ENCODE data around the gene TNFSF4. TPM values are rescaled to one million over a fixed set of nuclear protein-coding genes. Genes with fewer than 3 reads are reported as not detected.

The TNFSF4 gene
- total and polyA plus RNA-seq, 2 of the 13 experiments (the other 11 are each of a cell fraction or from before 2014, with no cell fraction given): 2.4 to 7.9 TPM

DNA sequence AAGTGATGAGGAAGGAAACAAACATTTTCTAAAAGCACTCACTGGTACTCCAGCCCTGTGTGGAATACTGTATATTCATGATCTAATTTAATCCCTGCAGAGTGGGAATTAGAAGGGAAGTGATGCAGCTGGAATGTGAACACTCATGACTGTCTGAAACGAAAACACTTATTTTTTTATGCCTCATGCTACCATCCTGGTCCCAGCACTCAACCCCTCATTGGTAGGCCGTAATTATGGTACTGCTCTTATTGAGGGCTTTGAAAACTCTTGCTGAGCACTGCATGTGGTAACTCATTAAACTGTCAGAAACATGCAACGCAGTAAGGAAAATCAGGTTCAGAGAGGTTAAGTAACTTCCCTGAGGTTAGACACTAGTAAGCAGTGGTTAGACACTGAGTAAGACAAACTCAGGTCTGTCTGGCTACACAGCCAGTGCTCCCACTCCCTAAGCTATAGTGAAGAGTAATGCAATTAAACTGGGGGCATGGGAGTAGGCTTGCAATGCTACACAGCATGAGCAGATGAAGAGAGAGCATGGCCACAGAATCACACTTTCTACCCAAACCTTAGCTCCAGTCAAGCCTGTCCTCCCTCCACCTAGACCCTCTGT, 17.3 kb upstream of the TNFSF4 start (continued):
- TF ChIP-seq, protein P1, sequence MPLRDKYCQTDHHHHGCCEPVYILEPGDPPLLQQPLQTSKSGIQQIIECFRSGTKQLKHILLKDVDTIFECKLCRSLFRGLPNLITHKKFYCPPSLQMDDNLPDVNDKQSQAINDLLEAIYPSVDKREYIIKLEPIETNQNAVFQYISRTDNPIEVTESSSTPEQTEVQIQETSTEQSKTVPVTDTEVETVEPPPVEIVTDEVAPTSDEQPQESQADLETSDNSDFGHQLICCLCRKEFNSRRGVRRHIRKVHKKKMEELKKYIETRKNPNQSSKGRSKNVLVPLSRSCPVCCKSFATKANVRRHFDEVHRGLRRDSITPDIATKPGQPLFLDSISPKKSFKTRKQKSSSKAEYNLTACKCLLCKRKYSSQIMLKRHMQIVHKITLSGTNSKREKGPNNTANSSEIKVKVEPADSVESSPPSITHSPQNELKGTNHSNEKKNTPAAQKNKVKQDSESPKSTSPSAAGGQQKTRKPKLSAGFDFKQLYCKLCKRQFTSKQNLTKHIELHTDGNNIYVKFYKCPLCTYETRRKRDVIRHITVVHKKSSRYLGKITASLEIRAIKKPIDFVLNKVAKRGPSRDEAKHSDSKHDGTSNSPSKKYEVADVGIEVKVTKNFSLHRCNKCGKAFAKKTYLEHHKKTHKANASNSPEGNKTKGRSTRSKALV (CRISPR knock-in tag; IDR thresholded peaks at IDR 0.05): no peak
- TF ChIP-seq REL (CRISPR knock-in tag; conservative IDR thresholded peaks at IDR 0.05): no peak

DNA sequence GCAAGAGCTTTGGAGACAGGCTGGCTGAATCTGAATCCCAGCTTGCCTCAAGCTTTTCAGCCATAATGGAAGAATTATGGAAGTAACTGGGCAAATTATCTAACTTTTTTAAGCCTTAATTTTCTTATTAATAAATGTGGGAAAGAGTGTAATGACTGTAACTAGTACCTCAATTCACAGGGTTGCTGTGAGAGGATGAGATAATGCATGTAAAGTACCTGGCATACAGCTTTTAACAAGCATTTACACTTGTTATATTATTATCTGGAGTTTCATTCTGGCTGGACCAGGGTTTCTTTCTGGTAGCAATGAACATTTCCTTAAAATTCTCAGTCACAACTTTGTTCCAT, 15.9 kb upstream of the TNFSF4 start:
- Histone ChIP-seq H3K4me2 (ENCODE audit: low read depth, low read length) (no peak overlapping the region), H2AFZ (ENCODE audit: low read length) (no peak overlapping the region), H3K4me3 (replicated peaks in 1 of 3; ENCODE audit: insufficient read depth in 1 of 3, low read depth in 2 of 3, low read length in 3 of 3) (no peak overlapping the region), H3K27ac (ENCODE audit: extremely low read length, insufficient read depth, low read length) (no peak overlapping the region), H3K27me3 (ENCODE audit: control insufficient read depth in 1 of 2, insufficient read depth in 2 of 2, low read length in 2 of 2) (no peaks in the 10 kb centered on the region), H3K79me2 (ENCODE audit: insufficient read depth, low read length) (no peaks in the 10 kb centered on the region), H3K4me1 (ENCODE audit: insufficient read depth, low read length) (peaks cover 8% of the 10 kb centered on the region), H3K9ac (ENCODE audit: insufficient read depth, low read depth, low read length) (no peak overlapping the region), H4K20me1 (ENCODE audit: insufficient read depth, low read length) (no peaks in the 10 kb centered on the region), H3K9me3 (ENCODE audit: low read length) (no peaks in the 10 kb centered on the region), H3K36me3 (replicated peaks in 1 of 2; ENCODE audit: control insufficient read depth in 1 of 2, insufficient read depth in 2 of 2, low read length in 2 of 2) (no peaks in the 10 kb centered on the region)
- BruUV-seq (replicated peaks): no TSS peak
- ChIA-PET POLR2A (no interaction called here), CTCF (ENCODE audit: low intra/inter-chr PET ratio, low total read pairs) (no interaction called here)
- in situ Hi-C loops (cut with HindIII; ENCODE audit: extremely low pct_ligation_motif_present, low pct_unique_long_range_greater_than_20kb): no loop called here
- no peak for TF ChIP-seq KLF13 (CRISPR knock-in tag; IDR thresholded peaks at IDR 0.05)
- no peak for TF ChIP-seq BORCS8-MEF2B (CRISPR knock-in tag; IDR thresholded peaks at IDR 0.05)
- no peak for TF ChIP-seq ARNT (IDR thresholded peaks at IDR 0.05)
- no peak for TF ChIP-seq ARID3A (IDR thresholded peaks at IDR 0.05; ENCODE audit: low read depth, low read length)
- TF ChIP-seq ZNF607 (CRISPR knock-in tag; IDR thresholded peaks at IDR 0.05; ENCODE audit: borderline replicate concordance): no peak
- no peak for TF ChIP-seq SMAD3 (CRISPR knock-in tag; IDR thresholded peaks at IDR 0.05)
- TF ChIP-seq CHD4 (IDR thresholded peaks at IDR 0.05; ENCODE audit: borderline replicate concordance, low read length): no peak
- TF ChIP-seq HHEX (CRISPR knock-in tag; IDR thresholded peaks at IDR 0.05): no peak
- TF ChIP-seq ZBTB42 (CRISPR knock-in tag; IDR thresholded peaks at IDR 0.05): no peak
- TF ChIP-seq ZNF550 (CRISPR knock-in tag; IDR thresholded peaks at IDR 0.05; ENCODE audit: borderline replicate concordance): no peak
- TF ChIP-seq SKI (IDR thresholded peaks at IDR 0.05; ENCODE audit: partially characterized antibody): no peak
- TF ChIP-seq CC2D1A (CRISPR knock-in tag; IDR thresholded peaks at IDR 0.05): no peak
- TF ChIP-seq CREB1 (IDR thresholded peaks at IDR 0.05): no peak
- TF ChIP-seq CREB1 (CRISPR knock-in tag; IDR thresholded peaks at IDR 0.05): no peak
- TF ChIP-seq NFKBIZ (CRISPR knock-in tag; IDR thresholded peaks at IDR 0.05): no peak
- TF ChIP-seq BATF2 (CRISPR knock-in tag; IDR thresholded peaks at IDR 0.05): no peak
- FAIRE-seq (no peak), ATAC-seq (no peak), DNase-seq (ENCODE audit: low spot score) (no peak)
- intact Hi-C loops (cut with micrococcal nuclease; ENCODE audit: unreplicated experiment): no loop called here

All from HepG2 (cell line).